Ectodermal cell (in vitro differentiated cells): ENCODE data around the gene ZDHHC8.

Source experiments
- H3K27ac ChIP-seq: 2 replicates; pipeline ENCODE4 v1.7.0; 2013; ENCODE audit warnings: mild to moderate bottlenecking, low read depth, low read length; ENCODE audit not compliant: insufficient read depth, poor library complexity, severe bottlenecking
- H3K27me3 ChIP-seq: 2 replicates; pipeline ENCODE4 v1.7.0; 2013; ENCODE audit warnings: mild to moderate bottlenecking, low read length; ENCODE audit not compliant: insufficient read depth, control insufficient read depth, poor library complexity, severe bottlenecking
- H3K36me3 ChIP-seq: one replicate; pipeline ENCODE4 v1.7.0; 2013; ENCODE audit warnings: low read length; ENCODE audit not compliant: control insufficient read depth, insufficient read depth
- H3K4me1 ChIP-seq: one replicate; pipeline ENCODE4 v1.7.0; 2013; ENCODE audit warnings: low read length; ENCODE audit not compliant: control insufficient read depth, insufficient read depth
- H3K4me3 ChIP-seq: 2 replicates; pipeline ENCODE4 v1.7.0; 2013; ENCODE audit warnings: low read depth, low read length, control low read depth; ENCODE audit not compliant: insufficient read depth
- H3K9me3 ChIP-seq: 2 replicates; pipeline ENCODE4 v1.7.0; 2013; ENCODE audit warnings: mild to moderate bottlenecking, low read length, moderate library complexity; ENCODE audit not compliant: control insufficient read depth
- WGBS, 2 experiments: methylation state at CpG; one replicate each; pipeline ENCODE4 v1.1.7; 2013; ENCODE audit warnings: missing lambda C conversion rate in 2 of 2; 5-methylcytosine and 5-hydroxymethylcytosine counted together

The ZDHHC8 gene

GRCh38 chr22:20099099-20099711, 32.4 kb upstream of the ZDHHC8 start:
- no peak overlapping the region for H3K27ac ChIP-seq
- no peak overlapping the region for H3K4me3 ChIP-seq
- H3K9me3 ChIP-seq, result no peaks in the 10 kb centered on the region
- H3K4me1 ChIP-seq, result no peaks in the 10 kb centered on the region
- H3K36me3 ChIP-seq, result peaks cover 60% of the 10 kb centered on the region
- 97 to 98% methylated on average over 6 of the region's 6 CpGs for WGBS, 2 experiments
- H3K27me3 ChIP-seq, result no peaks in the 10 kb centered on the region

GRCh38 chr22:20101638-20102037, 30.0 kb upstream of the ZDHHC8 start:
- 93 to 98% methylated on average over 8 of the region's 8 CpGs for WGBS, 2 experiments
- H3K36me3 ChIP-seq, result peaks cover 60% of the 10 kb centered on the region

GRCh38 chr22:20102203-20102780, 29.3 kb upstream of the ZDHHC8 start:
- Histone ChIP-seq H3K4me3 (no peak overlapping the region), H3K27me3 (no peaks in the 10 kb centered on the region), H3K27ac (no peak overlapping the region), H3K4me1 (no peaks in the 10 kb centered on the region), H3K9me3 (no peaks in the 10 kb centered on the region), H3K36me3 (peaks cover 58% of the 10 kb centered on the region)
- 94 to 95% methylated on average over 12 of the region's 12 CpGs for WGBS, 2 experiments

More at GRCh38 chr22:20101638-20102037, 30.0 kb upstream of the ZDHHC8 start:
- H3K27ac ChIP-seq, result no peak overlapping the region
- no peaks in the 10 kb centered on the region for H3K27me3 ChIP-seq
- H3K4me1 ChIP-seq, result no peaks in the 10 kb centered on the region
- H3K9me3 ChIP-seq, result no peaks in the 10 kb centered on the region
- H3K4me3 ChIP-seq, result no peak overlapping the region

- no peaks in the 10 kb centered on the region for H3K9me3 ChIP-seq
- H3K27ac ChIP-seq, result no peak overlapping the region
- H3K36me3 ChIP-seq, result peaks cover 65% of the 10 kb centered on the region
- H3K27me3 ChIP-seq, result no peaks in the 10 kb centered on the region
- no peak overlapping the region for H3K4me3 ChIP-seq
- H3K4me1 ChIP-seq, result no peaks in the 10 kb centered on the region
- WGBS, 2 experiments, result 97 to 98% methylated on average over 7 of the region's 7 CpGs
These were observed 26.0 kb upstream of the ZDHHC8 start for GRCh38 chr22:20105456-20106204.

- Histone ChIP-seq H3K36me3 (peaks cover 67% of the 10 kb centered on the region), H3K4me3 (no peak overlapping the region), H3K27me3 (no peaks in the 10 kb centered on the region), H3K9me3 (no peaks in the 10 kb centered on the region), H3K4me1 (no peaks in the 10 kb centered on the region), H3K27ac (no peak overlapping the region)
- 95 to 96% methylated on average over 20 of the region's 20 CpGs for WGBS, 2 experiments
These were observed 25.3 kb upstream of the ZDHHC8 start for GRCh38 chr22:20106205-20106848.

- Histone ChIP-seq H3K27me3 (no peaks in the 10 kb centered on the region), H3K9me3 (no peaks in the 10 kb centered on the region), H3K27ac (no peak overlapping the region), H3K4me3 (no peak overlapping the region), H3K36me3 (peaks cover 63% of the 10 kb centered on the region), H3K4me1 (no peaks in the 10 kb centered on the region)
- WGBS, 2 experiments, result 96% methylated on average over 10 of the region's 10 CpGs
These were observed 24.8 kb upstream of the ZDHHC8 start for GRCh38 chr22:20106849-20107237.

- WGBS, 2 experiments, result 96 to 97% methylated on average over 7 of the region's 7 CpGs
- Histone ChIP-seq H3K4me3 (no peak overlapping the region), H3K27ac (no peak overlapping the region)
These were observed 24.1 kb upstream of the ZDHHC8 start for GRCh38 chr22:20107471-20107901.

GRCh38 chr22:20107951-20108756, 23.4 kb upstream of the ZDHHC8 start:
- no peaks in the 10 kb centered on the region for H3K27me3 ChIP-seq
- H3K4me1 ChIP-seq, result no peaks in the 10 kb centered on the region
- no peaks in the 10 kb centered on the region for H3K9me3 ChIP-seq
- H3K36me3 ChIP-seq, result peaks cover 63% of the 10 kb centered on the region
- WGBS, 2 experiments, result 95 to 96% methylated on average over 13 of the region's 13 CpGs
- no peak overlapping the region for H3K27ac ChIP-seq
- no peak overlapping the region for H3K4me3 ChIP-seq

More at GRCh38 chr22:20107471-20107901, 24.1 kb upstream of the ZDHHC8 start:
- Histone ChIP-seq H3K4me1 (no peaks in the 10 kb centered on the region), H3K9me3 (no peaks in the 10 kb centered on the region), H3K36me3 (peaks cover 63% of the 10 kb centered on the region), H3K27me3 (no peaks in the 10 kb centered on the region)

GRCh38 chr22:20108757-20109230, 22.8 kb upstream of the ZDHHC8 start:
- Histone ChIP-seq H3K27me3 (no peaks in the 10 kb centered on the region), H3K9me3 (no peaks in the 10 kb centered on the region), H3K27ac (no peak overlapping the region), H3K4me3 (no peak overlapping the region), H3K4me1 (no peaks in the 10 kb centered on the region), H3K36me3 (peaks cover 63% of the 10 kb centered on the region)
- WGBS, 2 experiments, result 89 to 90% methylated on average over 12 of the region's 12 CpGs
